Islet precursor cell (in vitro differentiated cells): Measurements from ENCODE around the gene CPNE1.
"Not testable (repeated sequence)": the region's sequence is repeated elsewhere in the genome, so short reads cannot be mapped to it uniquely, and the experiment has no call there.

ENCODE experiments used
- DNase-seq: peaks from one replicate; pipeline ENCODE4 v3.0.0-alpha.2; 2018

The CPNE1 gene

GRCh38 chr20:35664466-35665206 is at the start of gene CPNE1, which contains the start of gene RBM12:
Gene CPNE1, minus strand, starts transcription at chr20:35664900. Its CDS starts 31,977 bp downstream, at chr20:35632923.
Gene RBM12, minus strand, starts transcription at chr20:35664900. Its CDS starts 9,578 bp downstream, at chr20:35655322.
- peak; percentile 97 for DNase-seq

- no peak for DNase-seq
Observed at GRCh38 chr20:35714127-35714526, 49.4 kb upstream of the CPNE1 start.

- DNase-seq: not testable (repeated sequence)
Observed at GRCh38 chr20:35713120-35713519, 48.4 kb upstream of the CPNE1 start.

GRCh38 chr20:35711588-35712209 is 47.0 kb upstream of the CPNE1 start:
- DNase-seq: no peak

- DNase-seq: no peak
Observed at GRCh38 chr20:35710884-35711587, 46.3 kb upstream of the CPNE1 start.

GRCh38 chr20:35710039-35710438 is 45.3 kb upstream of the CPNE1 start:
- DNase-seq: no peak

- no peak for DNase-seq
Observed at GRCh38 chr20:35709259-35709658, 44.6 kb upstream of the CPNE1 start.

- no peak for DNase-seq
Observed at GRCh38 chr20:35708502-35708901, 43.8 kb upstream of the CPNE1 start.

- DNase-seq: not testable (repeated sequence)
Observed at GRCh38 chr20:35706591-35707529, 42.2 kb upstream of the CPNE1 start.

- not testable (repeated sequence) for DNase-seq
Observed at GRCh38 chr20:35705894-35706293, 41.2 kb upstream of the CPNE1 start.

- DNase-seq: no peak
Observed at GRCh38 chr20:35704514-35705261, 40.0 kb upstream of the CPNE1 start.

GRCh38 chr20:35702824-35703695 is 38.4 kb upstream of the CPNE1 start:
- DNase-seq: no peak

- DNase-seq: no peak
Observed at GRCh38 chr20:35702051-35702823, 37.5 kb upstream of the CPNE1 start.

GRCh38 chr20:35700625-35701148 is 36.0 kb upstream of the CPNE1 start:
- no peak for DNase-seq

- no peak for DNase-seq
Observed at GRCh38 chr20:35699957-35700624, 35.4 kb upstream of the CPNE1 start.

GRCh38 chr20:35699127-35699956 is 34.6 kb upstream of the CPNE1 start, which contains the start of the genes NFS1 and ROMO1:
Gene NFS1, minus strand, starts transcription at chr20:35699352. Its CDS starts 64 bp downstream, at chr20:35699288.
Gene ROMO1, plus strand, starts transcription at chr20:35699405. Its CDS starts 228 bp downstream, at chr20:35699633.
- peak; percentile 95 for DNase-seq

GRCh38 chr20:35698298-35699126 is 33.8 kb upstream of the CPNE1 start:
- peak; percentile 61 for DNase-seq
